Esophagus muscularis mucosa (tissue), 4 donors: ENCODE data around the gene LBHD2. TPM values are rescaled to one million over a fixed set of nuclear protein-coding genes. Genes with fewer than 3 reads are reported as not detected.
A peak's percentile ranks its signal among the peaks of the same experiment; 100 is the strongest.

Source experiments
- DNase-seq: peaks from one replicate; pipeline ENCODE4 v3.0.0-alpha.2; 2017; ENCODE audit errors: extremely low spot score
- H3K27ac ChIP-seq, 4 donors: fragments of 200-600 bp; sonication (generic); replicated peaks in 1 of 4; 1 replicate in 3 of 4; 2 replicates in 1 of 4; pipeline ENCODE4 v1.5.1; 2016 to 2019; ENCODE audit warnings: mild to moderate bottlenecking in 1 of 4
- H3K27me3 ChIP-seq, 4 donors: fragments of 200-600 bp; sonication (generic); one replicate each; pipeline versions ENCODE4 v1.5.1 to v1.6.0; 2016 to 2019
- H3K36me3 ChIP-seq, 4 donors: fragments of 200-600 bp; sonication (generic); one replicate each; pipeline ENCODE4 v1.5.1; 2016 to 2019
- H3K4me1 ChIP-seq, 4 donors: fragments of 200-600 bp; sonication (generic); one replicate each; pipeline ENCODE4 v1.5.1; 2016 to 2019
- H3K4me3 ChIP-seq, 4 donors: fragments of 200-600 bp; sonication (generic); 1 replicate in 2 of 4; 2 replicates in 2 of 4; pipeline ENCODE4 v1.5.1; 2016 to 2019; ENCODE audit warnings: mild to moderate bottlenecking in 4 of 4, moderate library complexity in 1 of 4
- H3K9me3 ChIP-seq, 4 donors: fragments of 200-600 bp; sonication (generic); 1 replicate in 3 of 4; 2 replicates in 1 of 4; pipeline ENCODE4 v1.5.1; 2016 to 2019
- EP300 ChIP-seq: sonication (generic); formaldehyde crosslinking; IDR thresholded peaks from one replicate; pipeline ENCODE4 v1.6.1; 2017; ENCODE audit warnings: antibody characterized with exemption
- POLR2A ChIP-seq: fragments of 450-650 bp; IDR thresholded peaks from one replicate; pipeline ENCODE4 v1.6.1; 2017; ENCODE audit warnings: antibody characterized with exemption, moderate library complexity, mild to moderate bottlenecking, low read depth
- POLR2AphosphoS5 ChIP-seq, 2 donors: sonication (generic); formaldehyde crosslinking; IDR thresholded peaks; one replicate each; pipeline ENCODE4 v1.6.1; 2017; ENCODE audit warnings: antibody characterized with exemption in 2 of 2
- WGBS: methylation state at CpG from one replicate; pipeline ENCODE4 v1.1.5; 2018; 5-methylcytosine and 5-hydroxymethylcytosine counted together
- intact Hi-C: fragments of 100-400 bp; cut with DNase I; formaldehyde crosslinking; loops from one replicate; pipeline ENCODE4 v1.15.1; 2023
- total RNA-seq, 4 donors: library from RNA; depleted of rRNA; stranded (reverse); fragments of >200 nt; gene quantifications; one replicate each; pipeline versions ENCODE4 v1.1.0 to v1.2.1, GENCODE V29; 2016
- TF ChIP-seq, protein P1 (sequence below), 3 experiments: fragments of 200-600 bp in 2 of 3; fragments of 450-650 bp in 1 of 3; sonication (generic) in 2 of 3; IDR thresholded peaks; one replicate each; pipeline ENCODE4 v1.5.1; 2017 to 2019; ENCODE audit warnings: antibody characterized with exemption in 3 of 3, mild to moderate bottlenecking in 2 of 3, moderate library complexity in 1 of 3

The LBHD2 gene
- total RNA-seq, 4 donors from 2014 or later, result not detected

DNA sequence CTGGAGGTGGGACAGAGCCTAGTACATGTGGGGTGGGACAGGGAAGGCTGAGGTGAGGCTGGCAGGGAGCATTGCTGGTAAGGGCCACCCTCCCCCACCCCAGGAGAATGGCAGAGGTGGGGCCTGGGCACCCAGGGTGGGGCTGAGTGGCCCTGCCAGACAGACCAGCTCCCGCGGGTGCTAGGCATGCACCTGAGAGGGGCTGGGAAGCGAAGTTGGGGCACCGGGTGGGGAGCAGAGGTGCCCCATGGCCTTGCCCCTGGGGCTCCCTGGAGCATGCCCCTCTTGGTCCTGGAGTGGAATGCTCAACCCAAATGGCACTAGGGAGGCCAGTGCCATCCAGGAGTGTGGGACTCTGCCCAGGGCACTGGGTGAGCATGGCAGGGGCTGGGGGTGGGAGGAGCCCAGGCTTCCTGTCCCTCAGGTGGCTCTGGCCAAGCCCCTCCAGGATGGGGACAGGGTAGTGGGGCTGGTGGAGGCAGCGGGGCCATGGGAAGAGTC, 40.5 kb downstream of the LBHD2 start:
- no peak for DNase-seq
- H3K4me1 ChIP-seq, result peaks cover 75 to 96% (median 93%) of the 10 kb centered on the region in 4 donors
- WGBS, result 93% methylated on average over 5 of the region's 5 CpGs

DNA sequence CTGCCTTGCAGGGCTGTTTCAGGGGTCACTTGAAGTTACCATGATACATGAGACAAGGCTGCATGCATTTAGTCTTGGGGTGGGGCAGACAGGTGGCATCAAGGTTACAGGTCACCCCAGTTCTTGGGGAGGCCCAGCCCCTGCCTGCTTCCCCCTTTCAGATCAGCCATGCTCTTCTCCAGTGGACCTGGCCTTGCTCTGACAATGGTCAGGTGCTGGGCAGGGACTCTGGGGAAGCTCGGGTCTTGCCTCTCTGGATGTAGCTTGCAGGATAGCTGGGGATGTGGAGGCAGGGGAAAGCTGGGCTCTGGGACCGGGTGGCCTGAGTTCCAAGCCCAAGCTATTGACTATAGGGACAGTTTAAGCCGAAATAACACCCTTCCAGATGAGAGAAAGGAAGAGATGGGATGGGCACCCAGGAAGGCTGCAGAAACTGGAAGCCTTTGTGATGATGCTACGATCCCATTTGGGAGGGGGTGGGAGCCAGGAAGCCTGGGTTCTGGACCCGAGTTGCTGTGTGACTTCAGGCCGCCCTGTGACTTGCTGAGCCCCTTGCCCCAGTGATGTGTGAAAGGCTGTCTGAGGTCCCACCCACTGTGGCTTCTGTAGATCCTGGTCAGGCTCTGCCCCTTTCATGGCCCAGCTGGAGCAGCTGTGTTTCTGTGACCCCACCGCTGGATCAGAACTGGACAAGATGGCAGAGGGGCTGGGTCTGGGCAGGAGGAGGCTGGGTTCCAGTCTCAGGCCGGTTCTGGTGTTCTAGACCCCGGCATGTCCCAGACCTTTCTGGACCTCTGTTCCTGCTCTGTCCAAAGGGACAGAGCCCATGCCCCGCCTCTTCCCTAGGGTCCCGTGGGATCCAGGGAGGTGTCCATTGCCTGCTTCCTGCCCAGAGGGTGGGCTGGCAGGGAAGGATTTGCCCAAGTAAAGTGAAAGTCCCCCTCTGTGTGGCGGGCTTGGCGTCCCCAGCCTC, 41.4 kb downstream of the LBHD2 start:
- intact Hi-C loops, result no loop called here
- H3K27ac ChIP-seq, result peak overlapping the region; percentile 34 to 86 (median 74)
- no peak for DNase-seq
- H3K36me3 ChIP-seq, result peaks cover 0 to 20% (median 12%) of the 10 kb centered on the region in 4 donors
- no peaks in the 10 kb centered on the region for H3K9me3 ChIP-seq
- TF ChIP-seq, protein P1, sequence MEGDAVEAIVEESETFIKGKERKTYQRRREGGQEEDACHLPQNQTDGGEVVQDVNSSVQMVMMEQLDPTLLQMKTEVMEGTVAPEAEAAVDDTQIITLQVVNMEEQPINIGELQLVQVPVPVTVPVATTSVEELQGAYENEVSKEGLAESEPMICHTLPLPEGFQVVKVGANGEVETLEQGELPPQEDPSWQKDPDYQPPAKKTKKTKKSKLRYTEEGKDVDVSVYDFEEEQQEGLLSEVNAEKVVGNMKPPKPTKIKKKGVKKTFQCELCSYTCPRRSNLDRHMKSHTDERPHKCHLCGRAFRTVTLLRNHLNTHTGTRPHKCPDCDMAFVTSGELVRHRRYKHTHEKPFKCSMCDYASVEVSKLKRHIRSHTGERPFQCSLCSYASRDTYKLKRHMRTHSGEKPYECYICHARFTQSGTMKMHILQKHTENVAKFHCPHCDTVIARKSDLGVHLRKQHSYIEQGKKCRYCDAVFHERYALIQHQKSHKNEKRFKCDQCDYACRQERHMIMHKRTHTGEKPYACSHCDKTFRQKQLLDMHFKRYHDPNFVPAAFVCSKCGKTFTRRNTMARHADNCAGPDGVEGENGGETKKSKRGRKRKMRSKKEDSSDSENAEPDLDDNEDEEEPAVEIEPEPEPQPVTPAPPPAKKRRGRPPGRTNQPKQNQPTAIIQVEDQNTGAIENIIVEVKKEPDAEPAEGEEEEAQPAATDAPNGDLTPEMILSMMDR (IDR thresholded peaks at IDR 0.05), result no peak
- TF ChIP-seq POLR2AphosphoS5 (IDR thresholded peaks at IDR 0.05) (no peak), EP300 (no peak), POLR2A (no peak)
- peaks cover 0 to 39% (median 6%) of the 10 kb centered on the region in 4 donors for H3K27me3 ChIP-seq
- peaks cover 79 to 98% (median 94%) of the 10 kb centered on the region in 4 donors for H3K4me1 ChIP-seq
- WGBS, result 93% methylated on average over 8 of the region's 13 CpGs
- peak overlapping the region; percentile 58 to 71 (median 66) for H3K4me3 ChIP-seq

More for the DNA sequence above, 40.5 kb downstream of the LBHD2 start:
- Histone ChIP-seq H3K27me3 (peaks cover 0 to 39% (median 6%) of the 10 kb centered on the region in 4 donors), H3K36me3 (peaks cover 0 to 12% (median 4%) of the 10 kb centered on the region in 4 donors), H3K4me3 (peak overlapping the region; percentile 58 to 71 (median 66)), H3K9me3 (no peaks in the 10 kb centered on the region), H3K27ac (peak overlapping the region; percentile 84 to 92 (median 88))
- intact Hi-C loops, result no loop called here
- no peak for TF ChIP-seq EP300
- no peak for TF ChIP-seq POLR2A
- no peak for TF ChIP-seq POLR2AphosphoS5 (IDR thresholded peaks at IDR 0.05)
- TF ChIP-seq, protein P1 (IDR thresholded peaks at IDR 0.05), result no peak

DNA sequence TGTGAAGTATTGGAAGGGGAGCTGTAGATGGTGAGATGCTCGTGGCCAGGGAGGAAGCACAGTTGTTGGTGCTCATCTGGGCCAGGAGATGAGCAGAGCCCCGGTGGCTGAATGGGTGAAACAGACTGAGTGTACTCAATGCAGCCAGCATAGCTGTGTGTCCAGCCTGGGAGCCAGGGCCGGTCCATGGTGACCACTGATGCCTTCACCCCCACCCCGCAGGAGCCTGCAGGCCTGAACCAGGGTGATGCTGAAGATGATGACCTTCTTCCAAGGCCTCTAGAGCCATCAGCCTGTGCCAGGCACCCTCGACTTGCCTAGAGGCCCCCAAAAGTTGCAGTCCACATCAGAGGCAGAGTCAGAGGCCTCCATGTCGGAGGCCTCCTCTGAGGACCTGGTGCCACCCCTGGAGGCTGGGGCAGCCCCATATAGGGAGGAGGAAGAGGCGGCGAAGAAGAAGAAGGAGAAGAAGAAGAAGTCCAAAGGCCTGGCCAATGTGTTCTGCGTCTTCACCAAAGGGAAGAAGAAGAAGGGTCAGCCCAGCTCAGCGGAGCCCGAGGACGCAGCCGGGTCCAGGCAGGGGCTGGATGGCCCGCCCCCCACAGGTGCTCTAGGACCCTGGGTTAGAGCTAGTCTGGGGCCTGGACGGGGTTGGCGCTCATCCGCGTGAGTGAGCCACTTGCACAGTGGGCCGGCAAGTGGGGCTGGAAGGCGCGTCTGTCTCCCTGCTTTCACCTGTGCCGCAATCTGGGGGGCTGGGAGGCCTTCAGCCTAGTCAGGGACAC, 42.3 kb downstream of the LBHD2 start:
- peak overlapping the region; percentile 26 to 63 (median 56) for H3K27ac ChIP-seq
- WGBS, result 77% methylated on average over 12 of the region's 22 CpGs
- TF ChIP-seq, protein P1 (IDR thresholded peaks at IDR 0.05), result no peak

DNA sequence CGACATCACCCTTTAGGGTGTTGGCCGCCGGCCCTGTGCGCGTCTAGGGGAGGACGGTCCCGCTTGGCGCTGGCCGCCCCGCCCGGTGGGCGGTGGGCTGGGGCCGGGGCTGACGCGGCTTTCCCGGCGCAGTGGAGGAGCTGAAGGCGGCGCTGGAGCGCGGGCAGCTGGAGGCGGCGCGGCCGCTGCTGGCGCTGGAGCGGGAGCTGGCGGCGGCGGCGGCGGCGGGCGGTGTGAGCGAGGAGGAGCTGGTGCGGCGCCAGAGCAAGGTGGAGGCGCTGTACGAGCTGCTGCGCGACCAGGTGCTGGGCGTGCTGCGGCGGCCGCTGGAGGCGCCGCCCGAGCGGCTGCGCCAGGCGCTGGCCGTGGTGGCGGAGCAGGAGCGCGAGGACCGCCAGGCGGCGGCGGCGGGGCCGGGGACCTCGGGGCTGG, 42.9 kb downstream of the LBHD2 start:
- H3K4me3 ChIP-seq, result peak overlapping the region; percentile 46 to 57 (median 48)
- H3K9me3 ChIP-seq, result no peaks in the 10 kb centered on the region
- peak overlapping the region; percentile 26 to 63 (median 56) for H3K27ac ChIP-seq
- no peak for DNase-seq
- intact Hi-C loops, result no loop called here
- H3K36me3 ChIP-seq, result peaks cover 0 to 35% (median 26%) of the 10 kb centered on the region in 4 donors
- peaks cover 74 to 98% (median 93%) of the 10 kb centered on the region in 4 donors for H3K4me1 ChIP-seq
- WGBS, result no CpG with 5 or more reads among the region's 62 CpGs
- TF ChIP-seq POLR2AphosphoS5 (IDR thresholded peaks at IDR 0.05) (no peak), POLR2A (no peak)
- TF ChIP-seq, protein P1 (IDR thresholded peaks at IDR 0.05), result peak; percentile 8 to 28 (median 21)
- peaks cover 0 to 31% (median 6%) of the 10 kb centered on the region in 4 donors for H3K27me3 ChIP-seq

More for the DNA sequence above, 42.3 kb downstream of the LBHD2 start:
- H3K27me3 ChIP-seq, result peaks cover 0 to 36% (median 6%) of the 10 kb centered on the region in 4 donors
- H3K4me1 ChIP-seq, result peaks cover 77 to 98% (median 94%) of the 10 kb centered on the region in 4 donors
- intact Hi-C loops, result no loop called here
- DNase-seq, result no peak
- H3K9me3 ChIP-seq, result no peaks in the 10 kb centered on the region
- H3K36me3 ChIP-seq, result peaks cover 0 to 29% (median 20%) of the 10 kb centered on the region in 4 donors
- peak overlapping the region; percentile 46 to 57 (median 48) for H3K4me3 ChIP-seq
